HepG2 (cell line): Measurements from ENCODE around the gene ITGA6. TPM values are rescaled to one million over a fixed set of nuclear protein-coding genes. Genes with fewer than 3 reads are reported as not detected.

Experiments used
- ATAC-seq: fragments of 200-7000 bp; cut with Tn5 transposase; 3 replicates; pipeline ENCODE4 v1.9.1; 2020; ENCODE audit warnings: mild to moderate bottlenecking, moderate library complexity
- BruUV-seq: library from RNA; stranded (reverse); fragments of 400-500 nt; replicated peaks from 2 replicates; lab custom pipeline; 2021; lab: Mats Ljungman, UMichigan
- CTCF ChIA-PET: fragments of 300-600 bp; formaldehyde crosslinking; extraction: SDS; loops from one replicate; lab custom pipeline; 2021; ENCODE audit warnings: low total read pairs, inconsistent platforms, low intra/inter-chr PET ratio; lab: Yijun Ruan, JAX
- POLR2A ChIA-PET: fragments of 350-600 bp; sonication (Branson Sonifier 250); formaldehyde crosslinking; loops from one replicate; lab custom pipeline; 2020; ENCODE audit warnings: antibody characterized with exemption, inconsistent platforms; lab: Yijun Ruan, JAX
- DNase-seq: peaks from one replicate; pipeline ENCODE4 v3.0.0-alpha.2; 2015; ENCODE audit warnings: low spot score
- FAIRE-seq: peaks from 3 replicates; lab custom pipeline; 2011; peaks lifted over from hg19 to GRCh38; lab: Jason Lieb, UNC
- H2AFZ ChIP-seq: one replicate; pipeline ENCODE4 v1.6.1; 2011; ENCODE audit warnings: low read length, inconsistent platforms
- H3K27ac ChIP-seq: fragments of 300-600 bp; 3 replicates; pipeline ENCODE4 v1.8.0; 2011; ENCODE audit warnings: mixed run types, mild to moderate bottlenecking, mixed read lengths, low read length, inconsistent platforms; ENCODE audit not compliant: insufficient read depth; ENCODE audit errors: extremely low read length
- H3K27me3 ChIP-seq, 2 experiments: fragments of 200-600 bp in 1 of 2; 2 replicates in 1 of 2; 3 replicates in 1 of 2; pipeline versions ENCODE4 v1.6.0 to v1.8.0; 2011; ENCODE audit warnings: low read length in 2 of 2, mild to moderate bottlenecking in 2 of 2, moderate library complexity in 2 of 2, inconsistent platforms in 1 of 2; ENCODE audit not compliant: insufficient read depth in 2 of 2, control insufficient read depth in 1 of 2
- H3K36me3 ChIP-seq, 2 experiments: fragments of 200-600 bp in 1 of 2; replicated peaks in 1 of 2; 2 replicates in 1 of 2; 3 replicates in 1 of 2; pipeline versions ENCODE4 v1.5.1 to v1.8.0; 2011; ENCODE audit warnings: low read length in 2 of 2, inconsistent platforms in 1 of 2; ENCODE audit not compliant: insufficient read depth in 2 of 2, control insufficient read depth in 1 of 2
- H3K4me1 ChIP-seq: 2 replicates; pipeline ENCODE4 v1.5.1; 2012; ENCODE audit warnings: low read length, inconsistent platforms; ENCODE audit not compliant: insufficient read depth
- H3K4me2 ChIP-seq: 2 replicates; pipeline ENCODE4 v1.6.0; 2011; ENCODE audit warnings: low read depth, low read length, inconsistent platforms
- H3K4me3 ChIP-seq, 3 experiments: fragments of 200-600 bp in 1 of 3; sonication (generic), shearing (Covaris generic) in 1 of 3; replicated peaks in 1 of 3; 2 replicates each; pipeline ENCODE4 v1.5.1; 2011 to 2016; ENCODE audit warnings: low read length in 3 of 3, inconsistent platforms in 2 of 3, low read depth in 2 of 3, mild to moderate bottlenecking in 2 of 3, control low read depth in 1 of 3, mixed read lengths in 1 of 3; ENCODE audit not compliant: insufficient read depth in 1 of 3
- H3K79me2 ChIP-seq: one replicate; pipeline ENCODE4 v1.6.1; 2011; ENCODE audit warnings: low read length, inconsistent platforms; ENCODE audit not compliant: insufficient read depth
- H3K9ac ChIP-seq: 2 replicates; pipeline ENCODE4 v1.6.0; 2011; ENCODE audit warnings: mild to moderate bottlenecking, low read depth, low read length, inconsistent platforms; ENCODE audit not compliant: insufficient read depth
- H3K9me3 ChIP-seq: 2 replicates; pipeline ENCODE4 v1.5.1; 2012; ENCODE audit warnings: mild to moderate bottlenecking, low read length
- H4K20me1 ChIP-seq: 2 replicates; pipeline ENCODE4 v1.6.0; 2011; ENCODE audit warnings: inconsistent platforms, mild to moderate bottlenecking, low read length, moderate library complexity; ENCODE audit not compliant: insufficient read depth
- KAT8 ChIP-seq: IDR thresholded peaks from 2 replicates; pipeline ENCODE4 v1.6.1; 2016; ENCODE audit warnings: missing genetic modification reagents, missing compliant biosample characterization
- MED8 ChIP-seq: sonication (generic); formaldehyde crosslinking; IDR thresholded peaks from 2 replicates; pipeline ENCODE4 v1.8.1; 2023; ENCODE audit warnings: mild to moderate bottlenecking, missing genetic modification reagents; ENCODE audit not compliant: insufficient replicate concordance
- MXI1 ChIP-seq: IDR thresholded peaks from 3 replicates; pipeline ENCODE4 v1.6.1; 2012; ENCODE audit warnings: low read depth, low read length, inconsistent platforms, borderline replicate concordance
- NFKBIZ ChIP-seq: IDR thresholded peaks from 2 replicates; pipeline ENCODE4 v1.6.1; 2018; ENCODE audit warnings: missing genetic modification reagents, missing compliant biosample characterization
- POGZ ChIP-seq: sonication (generic); formaldehyde crosslinking; IDR thresholded peaks from 2 replicates; pipeline ENCODE4 v1.4.0; 2020; ENCODE audit warnings: mild to moderate bottlenecking, missing genetic modification reagents
- RFX5 ChIP-seq: IDR thresholded peaks from 2 replicates; pipeline ENCODE4 v1.6.1; 2011; ENCODE audit warnings: low read depth, low read length, improper control_type of control experiment
- SNAI1 ChIP-seq: sonication (generic); formaldehyde crosslinking; IDR thresholded peaks from 2 replicates; pipeline ENCODE4 v1.5.0; 2020; ENCODE audit warnings: mild to moderate bottlenecking, missing genetic modification reagents, borderline replicate concordance
- ZFP1 ChIP-seq: IDR thresholded peaks from 2 replicates; pipeline ENCODE4 v1.6.1; 2016
- ZKSCAN5 ChIP-seq: sonication (generic); formaldehyde crosslinking; IDR thresholded peaks from 2 replicates; pipeline ENCODE4 v1.5.1; 2020; ENCODE audit warnings: mild to moderate bottlenecking, missing genetic modification reagents
- ZNF18 ChIP-seq: sonication (generic); formaldehyde crosslinking; IDR thresholded peaks from 2 replicates; pipeline ENCODE4 v1.8.0; 2022; ENCODE audit warnings: mild to moderate bottlenecking, missing genetic modification reagents; ENCODE audit not compliant: insufficient replicate concordance
- ZNF207 ChIP-seq: fragments of 450-650 bp; IDR thresholded peaks from 2 replicates; pipeline ENCODE4 v1.6.1; 2016; ENCODE audit warnings: antibody characterized with exemption, borderline replicate concordance
- ZNF557 ChIP-seq: sonication (generic); formaldehyde crosslinking; IDR thresholded peaks from 2 replicates; pipeline ENCODE4 v1.4.0; 2020; ENCODE audit warnings: missing genetic modification reagents
- ZNF777 ChIP-seq: sonication (generic); formaldehyde crosslinking; IDR thresholded peaks from 2 replicates; pipeline ENCODE4 v1.4.0; 2020; ENCODE audit warnings: missing genetic modification reagents
- ZNF879 ChIP-seq: sonication (generic); formaldehyde crosslinking; IDR thresholded peaks from 2 replicates; pipeline ENCODE4 v1.8.1; 2023; ENCODE audit warnings: missing genetic modification reagents
- WGBS: methylation state at CpG from one replicate; pipeline ENCODE4 v1.1.6; 2017; ENCODE audit warnings: low lambda C conversion rate; 5-methylcytosine and 5-hydroxymethylcytosine counted together
- in situ Hi-C: cut with HindIII; loops from 2 replicates; pipeline ENCODE4 v1.10.0; 2017; ENCODE audit warnings: low pct_unique_long_range_greater_than_20kb; ENCODE audit not compliant: extremely low pct_ligation_motif_present
- intact Hi-C: fragments of 100-400 bp; cut with micrococcal nuclease; formaldehyde crosslinking; loops from one replicate; pipeline ENCODE4 v1.10.0; 2022; ENCODE audit not compliant: unreplicated experiment
- polyA plus RNA-seq, 8 experiments: library from polyadenylated mRNA; depleted of rRNA in 3 of 8; stranded (reverse) in 7 of 8; unstranded in 1 of 8; fragments of >200 nt; fragmentation: Illumina TruSeq in 4 of 8; extraction: Trizol in 4 of 8; gene quantifications; 2 replicates each; pipeline versions ENCODE4 v1.2.1 to v1.2.3, GENCODE V29; 2011 to 2016; ENCODE audit warnings: low read depth in 4 of 8, missing spikeins in 1 of 8, mixed read lengths in 1 of 8; ENCODE audit not compliant: insufficient read depth in 1 of 8
- total RNA-seq, 5 experiments: library from RNA; depleted of rRNA; stranded (reverse); fragments of >200 nt; fragmentation: Illumina TruSeq; extraction: Trizol; gene quantifications; 2 replicates each; pipeline ENCODE4 v1.2.3, GENCODE V29; 2016; ENCODE audit warnings: low read depth in 1 of 5
- TF ChIP-seq, protein P1 (sequence below): sonication (generic); formaldehyde crosslinking; IDR thresholded peaks from 2 replicates; pipeline ENCODE4 v1.8.1; 2023; ENCODE audit warnings: missing genetic modification reagents, inconsistent platforms, borderline replicate concordance
- TF ChIP-seq, protein P2 (sequence below): sonication (generic); formaldehyde crosslinking; IDR thresholded peaks from 2 replicates; pipeline ENCODE4 v1.5.0; 2020; ENCODE audit warnings: missing genetic modification reagents
- TF ChIP-seq, protein P3 (sequence below): IDR thresholded peaks from 2 replicates; pipeline ENCODE4 v1.6.1; 2012; ENCODE audit warnings: inconsistent platforms

The ITGA6 gene
- total and polyA plus RNA-seq, 2 of the 13 experiments (the other 11 are each of a cell fraction or from before 2014, with no cell fraction given) = 24.0 to 92.5 TPM

- intact Hi-C loops = no loop called here
- Histone ChIP-seq H3K27me3 (no peaks in the 10 kb centered on the region), H3K4me1 (peaks cover 32% of the 10 kb centered on the region), H3K4me3 (no peak overlapping the region), H3K27ac (no peak overlapping the region), H3K36me3 (peaks cover 0 to 1% of the 10 kb centered on the region in 2 experiments; a peak in 1 of 5 replicates), H3K4me2 (no peak overlapping the region), H3K9me3 (no peaks in the 10 kb centered on the region), H3K79me2 (peaks cover 18% of the 10 kb centered on the region), H3K9ac (no peak overlapping the region), H2AFZ (no peak overlapping the region), H4K20me1 (no peaks in the 10 kb centered on the region)
- TF ChIP-seq SNAI1 (CRISPR knock-in tag) (no peak), MXI1 (no peak), ZNF557 (CRISPR knock-in tag) (no peak), ZNF18 (CRISPR knock-in tag) (no peak), RFX5 (no peak), ZNF777 (CRISPR knock-in tag) (no peak), POGZ (CRISPR knock-in tag) (no peak), ZKSCAN5 (no peak), ZFP1 (no peak), NFKBIZ (CRISPR knock-in tag) (no peak), ZNF879 (no peak), ZNF207 (no peak), MED8 (no peak), KAT8 (CRISPR knock-in tag) (no peak)
- TF ChIP-seq, protein P1, sequence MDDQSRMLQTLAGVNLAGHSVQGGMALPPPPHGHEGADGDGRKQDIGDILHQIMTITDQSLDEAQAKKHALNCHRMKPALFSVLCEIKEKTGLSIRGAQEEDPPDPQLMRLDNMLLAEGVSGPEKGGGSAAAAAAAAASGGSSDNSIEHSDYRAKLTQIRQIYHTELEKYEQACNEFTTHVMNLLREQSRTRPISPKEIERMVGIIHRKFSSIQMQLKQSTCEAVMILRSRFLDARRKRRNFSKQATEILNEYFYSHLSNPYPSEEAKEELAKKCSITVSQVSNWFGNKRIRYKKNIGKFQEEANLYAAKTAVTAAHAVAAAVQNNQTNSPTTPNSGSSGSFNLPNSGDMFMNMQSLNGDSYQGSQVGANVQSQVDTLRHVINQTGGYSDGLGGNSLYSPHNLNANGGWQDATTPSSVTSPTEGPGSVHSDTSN (CRISPR knock-in tag) = no peak
- TF ChIP-seq, protein P2, sequence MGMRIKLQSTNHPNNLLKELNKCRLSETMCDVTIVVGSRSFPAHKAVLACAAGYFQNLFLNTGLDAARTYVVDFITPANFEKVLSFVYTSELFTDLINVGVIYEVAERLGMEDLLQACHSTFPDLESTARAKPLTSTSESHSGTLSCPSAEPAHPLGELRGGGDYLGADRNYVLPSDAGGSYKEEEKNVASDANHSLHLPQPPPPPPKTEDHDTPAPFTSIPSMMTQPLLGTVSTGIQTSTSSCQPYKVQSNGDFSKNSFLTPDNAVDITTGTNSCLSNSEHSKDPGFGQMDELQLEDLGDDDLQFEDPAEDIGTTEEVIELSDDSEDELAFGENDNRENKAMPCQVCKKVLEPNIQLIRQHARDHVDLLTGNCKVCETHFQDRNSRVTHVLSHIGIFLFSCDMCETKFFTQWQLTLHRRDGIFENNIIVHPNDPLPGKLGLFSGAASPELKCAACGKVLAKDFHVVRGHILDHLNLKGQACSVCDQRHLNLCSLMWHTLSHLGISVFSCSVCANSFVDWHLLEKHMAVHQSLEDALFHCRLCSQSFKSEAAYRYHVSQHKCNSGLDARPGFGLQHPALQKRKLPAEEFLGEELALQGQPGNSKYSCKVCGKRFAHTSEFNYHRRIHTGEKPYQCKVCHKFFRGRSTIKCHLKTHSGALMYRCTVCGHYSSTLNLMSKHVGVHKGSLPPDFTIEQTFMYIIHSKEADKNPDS = no peak
- TF ChIP-seq, protein P3, sequence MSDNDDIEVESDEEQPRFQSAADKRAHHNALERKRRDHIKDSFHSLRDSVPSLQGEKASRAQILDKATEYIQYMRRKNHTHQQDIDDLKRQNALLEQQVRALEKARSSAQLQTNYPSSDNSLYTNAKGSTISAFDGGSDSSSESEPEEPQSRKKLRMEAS = no peak
- in situ Hi-C loops = no loop called here
- no peak for ATAC-seq
- no peak for FAIRE-seq
- no peak for DNase-seq
- WGBS = 87% methylated on average over 2 of the region's 2 CpGs
- CTCF ChIA-PET = no interaction called here
- POLR2A ChIA-PET = interaction anchor here (1.4 kb wide), 1 partner anchor 23 kb away, joined by 3 read pairs; no protein-coding TSS in a partner anchor
- no TSS peak for BruUV-seq
Measured at GRCh38 chr2:172452845-172453244, 25.5 kb downstream of the ITGA6 start.
